Gastroesophageal sphincter (tissue), 3 donors: ENCODE results near the gene LNP1.

Experiments used
- EP300 ChIP-seq: sonication (generic); formaldehyde crosslinking; IDR thresholded peaks from one replicate; pipeline ENCODE4 v1.6.1; 2017; ENCODE audit warnings: antibody characterized with exemption, mild to moderate bottlenecking
- TF ChIP-seq, protein P1 (sequence below), 4 experiments: fragments of 200-600 bp in 2 of 4; fragments of 450-650 bp in 2 of 4; sonication (generic) in 1 of 4; IDR thresholded peaks; one replicate each; pipeline ENCODE4 v1.5.1; 2017 to 2019; ENCODE audit warnings: antibody characterized with exemption in 4 of 4, mild to moderate bottlenecking in 2 of 4, moderate library complexity in 2 of 4

- TF ChIP-seq, protein P1, sequence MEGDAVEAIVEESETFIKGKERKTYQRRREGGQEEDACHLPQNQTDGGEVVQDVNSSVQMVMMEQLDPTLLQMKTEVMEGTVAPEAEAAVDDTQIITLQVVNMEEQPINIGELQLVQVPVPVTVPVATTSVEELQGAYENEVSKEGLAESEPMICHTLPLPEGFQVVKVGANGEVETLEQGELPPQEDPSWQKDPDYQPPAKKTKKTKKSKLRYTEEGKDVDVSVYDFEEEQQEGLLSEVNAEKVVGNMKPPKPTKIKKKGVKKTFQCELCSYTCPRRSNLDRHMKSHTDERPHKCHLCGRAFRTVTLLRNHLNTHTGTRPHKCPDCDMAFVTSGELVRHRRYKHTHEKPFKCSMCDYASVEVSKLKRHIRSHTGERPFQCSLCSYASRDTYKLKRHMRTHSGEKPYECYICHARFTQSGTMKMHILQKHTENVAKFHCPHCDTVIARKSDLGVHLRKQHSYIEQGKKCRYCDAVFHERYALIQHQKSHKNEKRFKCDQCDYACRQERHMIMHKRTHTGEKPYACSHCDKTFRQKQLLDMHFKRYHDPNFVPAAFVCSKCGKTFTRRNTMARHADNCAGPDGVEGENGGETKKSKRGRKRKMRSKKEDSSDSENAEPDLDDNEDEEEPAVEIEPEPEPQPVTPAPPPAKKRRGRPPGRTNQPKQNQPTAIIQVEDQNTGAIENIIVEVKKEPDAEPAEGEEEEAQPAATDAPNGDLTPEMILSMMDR (IDR thresholded peaks at IDR 0.05): no peak
- TF ChIP-seq EP300: no peak
These were observed 32.9 kb upstream of the LNP1 start for GRCh38 chr3:100368441-100368840.
